SH-SY5Y (cell line): Measurements from ENCODE around the gene SPACA5.
"Not testable (repeated sequence)": the region's sequence is repeated elsewhere in the genome, so short reads cannot be mapped to it uniquely, and the experiment has no call there.

ENCODE experiments used
- GATA2 ChIP-seq: IDR thresholded peaks from 2 replicates; pipeline ENCODE4 v1.6.1; 2011; ENCODE audit warnings: mild to moderate bottlenecking, low read depth, low read length
- GATA3 ChIP-seq: IDR thresholded peaks from 2 replicates; pipeline ENCODE4 v1.6.1; 2011; ENCODE audit warnings: low read depth, mild to moderate bottlenecking, low read length, moderate library complexity

SPACA5 gene

GRCh38 chrX:48006688-48007087 lies at the start of gene SPACA5:
SPACA5 (plus strand) TSS chrX:48006988; CDS start chrX:48007803, 815 bp downstream.
- TF ChIP-seq GATA3, GATA2: not testable (repeated sequence)

- no peak for TF ChIP-seq GATA2
- no peak for TF ChIP-seq GATA3
These were observed 47.9 kb upstream of the SPACA5 start for GRCh38 chrX:47958761-47959342.

- no peak for TF ChIP-seq GATA3
- TF ChIP-seq GATA2 = no peak
These were observed 46.4 kb upstream of the SPACA5 start for GRCh38 chrX:47960406-47960805.

- TF ChIP-seq GATA2 (no peak), GATA3 (no peak)
These were observed 33.6 kb upstream of the SPACA5 start for GRCh38 chrX:47973235-47973634.

GRCh38 chrX:47976254-47977151 lies 30.3 kb upstream of the SPACA5 start:
- TF ChIP-seq GATA3 (no peak), GATA2 (no peak)

DNA sequence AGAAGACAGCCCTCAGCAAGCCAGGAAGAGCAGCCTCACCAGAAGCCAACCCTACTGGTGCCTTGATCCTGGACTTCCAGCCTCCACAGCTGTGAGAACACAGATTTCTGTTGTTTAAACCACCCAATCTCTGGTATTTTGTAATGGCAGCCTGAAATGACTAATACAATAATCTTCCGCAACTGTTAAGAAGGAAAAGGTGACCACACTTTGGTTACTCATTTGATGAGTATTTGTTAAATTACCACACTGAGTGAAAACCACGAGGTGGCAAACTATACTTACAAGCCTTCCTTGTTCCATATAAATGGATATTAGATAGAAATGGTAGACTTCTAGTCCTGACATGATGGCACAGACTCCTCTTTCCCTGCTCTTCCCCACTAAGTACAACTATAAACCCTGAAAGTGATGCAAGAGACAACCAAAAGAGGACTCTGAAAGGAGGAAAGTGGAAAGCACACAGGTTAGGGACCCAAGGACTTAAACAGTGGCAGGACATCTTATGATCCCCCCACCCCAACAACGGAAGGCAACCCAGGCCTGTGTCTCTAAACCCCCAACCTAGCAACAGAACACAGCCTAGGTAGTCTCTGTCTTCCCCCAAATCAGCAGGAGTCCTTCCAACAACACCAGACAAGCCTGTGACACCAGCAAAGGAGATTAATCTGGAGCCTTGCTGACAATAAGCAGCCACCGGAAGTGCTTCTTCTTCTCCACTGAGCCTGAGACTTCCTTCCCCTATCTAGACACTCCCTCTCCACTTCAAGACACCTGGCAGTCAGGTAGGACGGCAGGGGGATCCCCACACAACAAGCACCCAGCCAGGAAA lies 15.3 kb upstream of the SPACA5 start:
- TF ChIP-seq GATA3 = no peak
- no peak for TF ChIP-seq GATA2

- no peak for TF ChIP-seq GATA3
- no peak for TF ChIP-seq GATA2
These were observed 14.8 kb upstream of the SPACA5 start for GRCh38 chrX:47992095-47992380.

- TF ChIP-seq GATA3 (no peak), GATA2 (no peak)
These were observed 14.1 kb upstream of the SPACA5 start for GRCh38 chrX:47992669-47993068.

- TF ChIP-seq GATA3 (no peak), GATA2 (no peak)
These were observed 5.5 kb upstream of the SPACA5 start for GRCh38 chrX:48001260-48001659.

DNA sequence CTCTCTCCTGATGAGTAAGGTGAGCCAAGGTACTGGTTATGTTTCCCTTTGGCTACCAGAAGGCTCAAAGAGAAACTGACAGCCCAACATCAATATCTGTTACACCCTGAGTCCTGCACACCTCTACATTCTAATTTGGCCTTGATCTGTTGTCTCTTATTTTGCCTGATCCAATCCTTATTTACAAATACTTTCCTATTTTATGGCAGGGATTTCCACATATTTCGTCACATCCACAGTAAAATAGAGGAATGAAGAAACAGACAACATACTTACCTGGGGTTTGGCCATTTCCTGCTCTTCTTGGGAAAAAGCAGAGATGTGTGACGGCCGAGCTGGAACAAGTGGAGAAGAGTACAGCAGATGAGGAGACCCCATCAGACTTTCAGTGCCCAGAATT lies 4.5 kb upstream of the SPACA5 start:
- TF ChIP-seq GATA2 (no peak), GATA3 (no peak)

- TF ChIP-seq GATA2 = no peak
- no peak for TF ChIP-seq GATA3
These were observed 3.9 kb upstream of the SPACA5 start for GRCh38 chrX:48002929-48003328.

DNA sequence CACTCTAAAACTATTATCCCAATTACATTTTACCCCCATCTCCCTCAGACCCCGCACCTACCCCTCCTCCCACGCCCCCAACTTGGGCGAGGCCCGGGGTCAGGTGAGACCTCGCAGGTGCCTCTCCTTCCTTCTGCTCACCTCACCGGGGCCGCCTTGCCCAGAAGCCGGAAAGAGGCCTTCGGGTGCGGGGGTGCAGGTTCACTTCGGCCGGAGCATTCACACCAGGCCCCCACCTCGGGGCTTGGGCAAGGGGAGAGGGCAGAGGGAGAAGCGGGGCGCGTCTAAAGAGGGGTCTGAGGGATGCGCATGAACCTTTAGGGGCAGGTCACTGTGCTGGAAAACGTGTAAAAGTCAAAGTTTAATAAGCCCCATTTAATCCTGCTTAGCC lies 3.4 kb upstream of the SPACA5 start:
- TF ChIP-seq GATA2 (no peak), GATA3 (no peak)

DNA sequence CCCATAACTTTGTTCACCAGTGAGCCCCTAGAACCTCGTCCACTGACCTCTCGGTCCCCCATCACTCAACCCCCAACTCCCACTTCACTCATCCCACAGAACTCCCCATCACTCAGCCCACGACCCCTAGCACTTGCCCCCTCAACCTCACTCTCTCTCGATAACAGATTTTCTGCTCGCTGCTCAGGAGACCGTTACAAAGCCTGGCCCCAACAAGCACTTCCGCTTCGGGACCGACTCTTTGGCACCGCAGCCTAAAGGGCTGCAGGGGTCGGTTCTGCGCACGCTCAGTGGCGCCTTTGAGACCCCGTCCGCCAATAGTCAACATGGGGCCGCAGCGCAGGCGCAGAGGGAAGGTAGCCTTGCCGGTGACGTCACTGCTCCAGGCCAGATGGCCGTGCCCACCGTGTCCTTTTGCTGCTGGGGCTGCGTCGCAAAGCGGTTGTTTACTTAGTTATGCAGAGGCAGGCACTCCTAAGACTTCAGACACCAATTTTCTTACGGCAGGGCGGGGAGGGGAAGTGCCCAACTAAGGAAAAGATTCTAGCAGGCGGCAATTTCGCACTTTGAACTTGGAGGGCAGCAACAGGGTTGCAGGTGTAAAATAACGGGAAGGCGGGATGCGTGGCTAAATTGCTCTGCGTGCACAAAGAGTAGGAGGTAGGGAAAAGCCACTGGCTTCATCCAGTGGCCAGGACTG lies 2.9 kb upstream of the SPACA5 start, which contains the start of gene ZNF182:
ZNF182 (minus strand) TSS at position 232 of the 700 bp plus-strand sequence. CDS start 1,380 bp downstream, outside the sequence.
- no peak for TF ChIP-seq GATA2
- no peak for TF ChIP-seq GATA3
